HepG2 (cell line): Measurements from ENCODE around the gene STRIP1. TPM values are rescaled to one million over a fixed set of nuclear protein-coding genes. Genes with fewer than 3 reads are reported as not detected.

ENCODE experiments used
- ATAC-seq: fragments of 200-7000 bp; cut with Tn5 transposase; 3 replicates; pipeline ENCODE4 v1.9.1; 2020; ENCODE audit warnings: mild to moderate bottlenecking, moderate library complexity
- BruUV-seq: library from RNA; stranded (reverse); fragments of 400-500 nt; replicated peaks from 2 replicates; lab custom pipeline; 2021; lab: Mats Ljungman, UMichigan
- CTCF ChIA-PET: fragments of 300-600 bp; formaldehyde crosslinking; extraction: SDS; loops from one replicate; lab custom pipeline; 2021; ENCODE audit warnings: low total read pairs, inconsistent platforms, low intra/inter-chr PET ratio; lab: Yijun Ruan, JAX
- POLR2A ChIA-PET: fragments of 350-600 bp; sonication (Branson Sonifier 250); formaldehyde crosslinking; loops from one replicate; lab custom pipeline; 2020; ENCODE audit warnings: antibody characterized with exemption, inconsistent platforms; lab: Yijun Ruan, JAX
- DNase-seq: peaks from one replicate; pipeline ENCODE4 v3.0.0-alpha.2; 2015; ENCODE audit warnings: low spot score
- FAIRE-seq: peaks from 3 replicates; lab custom pipeline; 2011; peaks lifted over from hg19 to GRCh38; lab: Jason Lieb, UNC
- H2AFZ ChIP-seq: one replicate; pipeline ENCODE4 v1.6.1; 2011; ENCODE audit warnings: low read length, inconsistent platforms
- H3K27ac ChIP-seq: fragments of 300-600 bp; 3 replicates; pipeline ENCODE4 v1.8.0; 2011; ENCODE audit warnings: mixed run types, mild to moderate bottlenecking, mixed read lengths, low read length, inconsistent platforms; ENCODE audit not compliant: insufficient read depth; ENCODE audit errors: extremely low read length
- H3K27me3 ChIP-seq, 2 experiments: fragments of 200-600 bp in 1 of 2; 2 replicates in 1 of 2; 3 replicates in 1 of 2; pipeline versions ENCODE4 v1.6.0 to v1.8.0; 2011; ENCODE audit warnings: low read length in 2 of 2, mild to moderate bottlenecking in 2 of 2, moderate library complexity in 2 of 2, inconsistent platforms in 1 of 2; ENCODE audit not compliant: insufficient read depth in 2 of 2, control insufficient read depth in 1 of 2
- H3K36me3 ChIP-seq, 2 experiments: fragments of 200-600 bp in 1 of 2; replicated peaks in 1 of 2; 2 replicates in 1 of 2; 3 replicates in 1 of 2; pipeline versions ENCODE4 v1.5.1 to v1.8.0; 2011; ENCODE audit warnings: low read length in 2 of 2, inconsistent platforms in 1 of 2; ENCODE audit not compliant: insufficient read depth in 2 of 2, control insufficient read depth in 1 of 2
- H3K4me1 ChIP-seq: 2 replicates; pipeline ENCODE4 v1.5.1; 2012; ENCODE audit warnings: low read length, inconsistent platforms; ENCODE audit not compliant: insufficient read depth
- H3K4me2 ChIP-seq: 2 replicates; pipeline ENCODE4 v1.6.0; 2011; ENCODE audit warnings: low read depth, low read length, inconsistent platforms
- H3K4me3 ChIP-seq, 3 experiments: fragments of 200-600 bp in 1 of 3; sonication (generic), shearing (Covaris generic) in 1 of 3; replicated peaks in 1 of 3; 2 replicates each; pipeline ENCODE4 v1.5.1; 2011 to 2016; ENCODE audit warnings: low read length in 3 of 3, inconsistent platforms in 2 of 3, low read depth in 2 of 3, mild to moderate bottlenecking in 2 of 3, control low read depth in 1 of 3, mixed read lengths in 1 of 3; ENCODE audit not compliant: insufficient read depth in 1 of 3
- H3K79me2 ChIP-seq: one replicate; pipeline ENCODE4 v1.6.1; 2011; ENCODE audit warnings: low read length, inconsistent platforms; ENCODE audit not compliant: insufficient read depth
- H3K9ac ChIP-seq: 2 replicates; pipeline ENCODE4 v1.6.0; 2011; ENCODE audit warnings: mild to moderate bottlenecking, low read depth, low read length, inconsistent platforms; ENCODE audit not compliant: insufficient read depth
- H3K9me3 ChIP-seq: 2 replicates; pipeline ENCODE4 v1.5.1; 2012; ENCODE audit warnings: mild to moderate bottlenecking, low read length
- H4K20me1 ChIP-seq: 2 replicates; pipeline ENCODE4 v1.6.0; 2011; ENCODE audit warnings: inconsistent platforms, mild to moderate bottlenecking, low read length, moderate library complexity; ENCODE audit not compliant: insufficient read depth
- FOXC1 ChIP-seq: sonication (generic); formaldehyde crosslinking; IDR thresholded peaks from 2 replicates; pipeline ENCODE4 v1.8.0; 2022; ENCODE audit warnings: mild to moderate bottlenecking, missing genetic modification reagents, borderline replicate concordance
- HES4 ChIP-seq: sonication (generic); formaldehyde crosslinking; IDR thresholded peaks from 2 replicates; pipeline ENCODE4 v1.9.0; 2021; ENCODE audit warnings: mild to moderate bottlenecking, missing genetic modification reagents, borderline replicate concordance
- KDM1A ChIP-seq: IDR thresholded peaks from 2 replicates; pipeline ENCODE4 v1.6.1; 2016; ENCODE audit warnings: missing compliant biosample characterization
- MAFG ChIP-seq: sonication (generic); formaldehyde crosslinking; IDR thresholded peaks from 2 replicates; pipeline ENCODE4 v1.5.1; 2020; ENCODE audit warnings: mild to moderate bottlenecking, missing genetic modification reagents
- SCMH1 ChIP-seq: sonication (generic); formaldehyde crosslinking; IDR thresholded peaks from 2 replicates; pipeline ENCODE4 v1.9.0; 2021; ENCODE audit warnings: missing genetic modification reagents, mild to moderate bottlenecking, borderline replicate concordance
- TAF15 ChIP-seq: fragments of 200-400 bp; formaldehyde crosslinking; IDR thresholded peaks from one replicate; pipeline ENCODE4 v1.6.1; 2018; ENCODE audit warnings: mild to moderate bottlenecking, low read depth, low read length; ENCODE audit not compliant: poor library complexity, severe bottlenecking
- ZFP36L2 ChIP-seq: sonication (generic); formaldehyde crosslinking; IDR thresholded peaks from 2 replicates; pipeline ENCODE4 v1.4.0; 2020; ENCODE audit warnings: missing genetic modification reagents
- ZNF354B ChIP-seq: sonication (generic); formaldehyde crosslinking; IDR thresholded peaks from 2 replicates; pipeline ENCODE4 v1.8.0; 2022; ENCODE audit warnings: mild to moderate bottlenecking, missing genetic modification reagents
- ZNF598 ChIP-seq: sonication (generic); formaldehyde crosslinking; IDR thresholded peaks from 2 replicates; pipeline ENCODE4 v1.5.1; 2020; ENCODE audit warnings: mild to moderate bottlenecking, missing genetic modification reagents, borderline replicate concordance
- ZNF644 ChIP-seq: IDR thresholded peaks from 2 replicates; pipeline ENCODE4 v1.6.1; 2016; ENCODE audit warnings: low read depth
- ZNF720 ChIP-seq: sonication (generic); formaldehyde crosslinking; IDR thresholded peaks from 2 replicates; pipeline ENCODE4 v1.4.0; 2020; ENCODE audit warnings: missing genetic modification reagents
- ZNF883 ChIP-seq: sonication (generic); formaldehyde crosslinking; IDR thresholded peaks from 2 replicates; pipeline ENCODE4 v1.5.1; 2020; ENCODE audit warnings: mild to moderate bottlenecking, missing genetic modification reagents; ENCODE audit errors: not compliant biosample characterization
- WGBS: methylation state at CpG from one replicate; pipeline ENCODE4 v1.1.6; 2017; ENCODE audit warnings: low lambda C conversion rate; 5-methylcytosine and 5-hydroxymethylcytosine counted together
- in situ Hi-C: cut with HindIII; loops from 2 replicates; pipeline ENCODE4 v1.10.0; 2017; ENCODE audit warnings: low pct_unique_long_range_greater_than_20kb; ENCODE audit not compliant: extremely low pct_ligation_motif_present
- intact Hi-C: fragments of 100-400 bp; cut with micrococcal nuclease; formaldehyde crosslinking; loops from one replicate; pipeline ENCODE4 v1.10.0; 2022; ENCODE audit not compliant: unreplicated experiment
- polyA plus RNA-seq, 8 experiments: library from polyadenylated mRNA; depleted of rRNA in 3 of 8; stranded (reverse) in 7 of 8; unstranded in 1 of 8; fragments of >200 nt; fragmentation: Illumina TruSeq in 4 of 8; extraction: Trizol in 4 of 8; gene quantifications; 2 replicates each; pipeline versions ENCODE4 v1.2.1 to v1.2.3, GENCODE V29; 2011 to 2016; ENCODE audit warnings: low read depth in 4 of 8, missing spikeins in 1 of 8, mixed read lengths in 1 of 8; ENCODE audit not compliant: insufficient read depth in 1 of 8
- total RNA-seq, 5 experiments: library from RNA; depleted of rRNA; stranded (reverse); fragments of >200 nt; fragmentation: Illumina TruSeq; extraction: Trizol; gene quantifications; 2 replicates each; pipeline ENCODE4 v1.2.3, GENCODE V29; 2016; ENCODE audit warnings: low read depth in 1 of 5
- TF ChIP-seq, protein P1 (sequence below): IDR thresholded peaks from 2 replicates; pipeline ENCODE4 v1.6.1; 2012; ENCODE audit warnings: low read depth, low read length, improper control_type of control experiment
- TF ChIP-seq, protein P2 (sequence below): sonication (generic); formaldehyde crosslinking; conservative IDR thresholded peaks from 2 replicates; pipeline ENCODE4 v1.4.0; 2020; ENCODE audit warnings: mild to moderate bottlenecking, missing genetic modification reagents, moderate library complexity
- TF ChIP-seq, protein P3 (sequence below): fragments of 450-650 bp; IDR thresholded peaks from 2 replicates; pipeline ENCODE4 v1.6.1; 2016
- TF ChIP-seq, protein P4 (sequence below): sonication (generic); formaldehyde crosslinking; conservative IDR thresholded peaks from 2 replicates; pipeline ENCODE4 v1.8.0; 2022; ENCODE audit warnings: missing genetic modification reagents

The STRIP1 gene
- total and polyA plus RNA-seq, 2 of the 13 experiments (the other 11 are each of a cell fraction or from before 2014, with no cell fraction given), result 20.9 to 27.9 TPM

DNA sequence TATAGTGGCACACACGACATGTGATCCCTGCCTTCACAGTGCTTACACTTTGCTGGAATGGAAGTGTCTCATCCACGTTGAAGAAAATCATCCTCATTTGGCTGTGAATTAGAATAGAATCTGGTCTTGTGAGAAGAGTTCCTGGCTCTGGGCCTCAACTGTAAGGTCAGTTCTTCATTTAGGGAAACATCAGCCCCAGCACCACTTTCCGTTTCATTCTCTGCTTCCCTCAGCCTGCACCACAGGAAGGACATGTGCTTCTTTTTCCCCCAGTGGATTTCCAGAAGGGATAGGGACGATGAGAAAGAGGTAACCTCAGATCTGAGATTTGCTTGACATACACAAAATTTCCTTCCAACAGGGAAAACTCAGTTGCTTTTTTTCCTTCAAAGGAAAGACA lies 39.7 kb downstream of the STRIP1 start:
- BruUV-seq, result no TSS peak
- intact Hi-C loops (no loop called here), in situ Hi-C loops (no loop called here)
- Histone ChIP-seq H2AFZ (no peak overlapping the region), H3K4me1 (no peaks in the 10 kb centered on the region), H4K20me1 (no peaks in the 10 kb centered on the region), H3K27ac (no peak overlapping the region), H3K4me3 (no peak overlapping the region), H3K79me2 (no peaks in the 10 kb centered on the region), H3K9me3 (no peaks in the 10 kb centered on the region), H3K4me2 (no peak overlapping the region), H3K36me3 (no peaks in the 10 kb centered on the region), H3K27me3 (peaks cover 6 to 28% of the 10 kb centered on the region in 2 experiments; a peak in 4 of 5 replicates), H3K9ac (no peak overlapping the region)
- DNase-seq (no peak), ATAC-seq (no peak), FAIRE-seq (no peak)
- POLR2A ChIA-PET, result no interaction called here
- CTCF ChIA-PET, result no interaction called here
- WGBS, result 17% methylated on average over 4 of the region's 4 CpGs
- TF ChIP-seq ZNF354B (no peak), ZFP36L2 (no peak), HES4 (CRISPR knock-in tag) (no peak), ZNF883 (no peak), MAFG (no peak), SCMH1 (CRISPR knock-in tag) (no peak), KDM1A (CRISPR knock-in tag) (no peak), ZNF720 (CRISPR knock-in tag) (no peak), TAF15 (no peak), FOXC1 (CRISPR knock-in tag) (no peak), ZNF644 (no peak), ZNF598 (CRISPR knock-in tag) (no peak)
- TF ChIP-seq, protein P1, sequence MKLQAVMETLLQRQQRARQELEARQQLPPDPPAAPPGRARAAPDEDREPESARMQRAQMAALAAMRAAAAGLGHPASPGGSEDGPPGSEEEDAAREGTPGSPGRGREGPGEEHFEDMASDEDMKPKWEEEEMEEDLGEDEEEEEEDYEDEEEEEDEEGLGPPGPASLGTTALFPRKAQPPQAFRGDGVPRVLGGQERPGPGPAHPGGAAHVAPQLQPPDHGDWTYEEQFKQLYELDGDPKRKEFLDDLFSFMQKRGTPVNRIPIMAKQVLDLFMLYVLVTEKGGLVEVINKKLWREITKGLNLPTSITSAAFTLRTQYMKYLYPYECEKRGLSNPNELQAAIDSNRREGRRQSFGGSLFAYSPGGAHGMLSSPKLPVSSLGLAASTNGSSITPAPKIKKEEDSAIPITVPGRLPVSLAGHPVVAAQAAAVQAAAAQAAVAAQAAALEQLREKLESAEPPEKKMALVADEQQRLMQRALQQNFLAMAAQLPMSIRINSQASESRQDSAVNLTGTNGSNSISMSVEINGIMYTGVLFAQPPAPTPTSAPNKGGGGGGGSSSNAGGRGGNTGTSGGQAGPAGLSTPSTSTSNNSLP, result no peak
- TF ChIP-seq, protein P2, sequence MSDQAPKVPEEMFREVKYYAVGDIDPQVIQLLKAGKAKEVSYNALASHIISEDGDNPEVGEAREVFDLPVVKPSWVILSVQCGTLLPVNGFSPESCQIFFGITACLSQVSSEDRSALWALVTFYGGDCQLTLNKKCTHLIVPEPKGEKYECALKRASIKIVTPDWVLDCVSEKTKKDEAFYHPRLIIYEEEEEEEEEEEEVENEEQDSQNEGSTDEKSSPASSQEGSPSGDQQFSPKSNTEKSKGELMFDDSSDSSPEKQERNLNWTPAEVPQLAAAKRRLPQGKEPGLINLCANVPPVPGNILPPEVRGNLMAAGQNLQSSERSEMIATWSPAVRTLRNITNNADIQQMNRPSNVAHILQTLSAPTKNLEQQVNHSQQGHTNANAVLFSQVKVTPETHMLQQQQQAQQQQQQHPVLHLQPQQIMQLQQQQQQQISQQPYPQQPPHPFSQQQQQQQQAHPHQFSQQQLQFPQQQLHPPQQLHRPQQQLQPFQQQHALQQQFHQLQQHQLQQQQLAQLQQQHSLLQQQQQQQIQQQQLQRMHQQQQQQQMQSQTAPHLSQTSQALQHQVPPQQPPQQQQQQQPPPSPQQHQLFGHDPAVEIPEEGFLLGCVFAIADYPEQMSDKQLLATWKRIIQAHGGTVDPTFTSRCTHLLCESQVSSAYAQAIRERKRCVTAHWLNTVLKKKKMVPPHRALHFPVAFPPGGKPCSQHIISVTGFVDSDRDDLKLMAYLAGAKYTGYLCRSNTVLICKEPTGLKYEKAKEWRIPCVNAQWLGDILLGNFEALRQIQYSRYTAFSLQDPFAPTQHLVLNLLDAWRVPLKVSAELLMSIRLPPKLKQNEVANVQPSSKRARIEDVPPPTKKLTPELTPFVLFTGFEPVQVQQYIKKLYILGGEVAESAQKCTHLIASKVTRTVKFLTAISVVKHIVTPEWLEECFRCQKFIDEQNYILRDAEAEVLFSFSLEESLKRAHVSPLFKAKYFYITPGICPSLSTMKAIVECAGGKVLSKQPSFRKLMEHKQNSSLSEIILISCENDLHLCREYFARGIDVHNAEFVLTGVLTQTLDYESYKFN (CRISPR knock-in tag), result no peak
- TF ChIP-seq, protein P3, sequence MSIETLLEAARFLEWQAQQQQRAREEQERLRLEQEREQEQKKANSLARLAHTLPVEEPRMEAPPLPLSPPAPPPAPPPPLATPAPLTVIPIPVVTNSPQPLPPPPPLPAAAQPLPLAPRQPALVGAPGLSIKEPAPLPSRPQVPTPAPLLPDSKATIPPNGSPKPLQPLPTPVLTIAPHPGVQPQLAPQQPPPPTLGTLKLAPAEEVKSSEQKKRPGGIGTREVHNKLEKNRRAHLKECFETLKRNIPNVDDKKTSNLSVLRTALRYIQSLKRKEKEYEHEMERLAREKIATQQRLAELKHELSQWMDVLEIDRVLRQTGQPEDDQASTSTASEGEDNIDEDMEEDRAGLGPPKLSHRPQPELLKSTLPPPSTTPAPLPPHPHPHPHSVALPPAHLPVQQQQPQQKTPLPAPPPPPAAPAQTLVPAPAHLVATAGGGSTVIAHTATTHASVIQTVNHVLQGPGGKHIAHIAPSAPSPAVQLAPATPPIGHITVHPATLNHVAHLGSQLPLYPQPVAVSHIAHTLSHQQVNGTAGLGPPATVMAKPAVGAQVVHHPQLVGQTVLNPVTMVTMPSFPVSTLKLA, result no peak
- TF ChIP-seq, protein P4, sequence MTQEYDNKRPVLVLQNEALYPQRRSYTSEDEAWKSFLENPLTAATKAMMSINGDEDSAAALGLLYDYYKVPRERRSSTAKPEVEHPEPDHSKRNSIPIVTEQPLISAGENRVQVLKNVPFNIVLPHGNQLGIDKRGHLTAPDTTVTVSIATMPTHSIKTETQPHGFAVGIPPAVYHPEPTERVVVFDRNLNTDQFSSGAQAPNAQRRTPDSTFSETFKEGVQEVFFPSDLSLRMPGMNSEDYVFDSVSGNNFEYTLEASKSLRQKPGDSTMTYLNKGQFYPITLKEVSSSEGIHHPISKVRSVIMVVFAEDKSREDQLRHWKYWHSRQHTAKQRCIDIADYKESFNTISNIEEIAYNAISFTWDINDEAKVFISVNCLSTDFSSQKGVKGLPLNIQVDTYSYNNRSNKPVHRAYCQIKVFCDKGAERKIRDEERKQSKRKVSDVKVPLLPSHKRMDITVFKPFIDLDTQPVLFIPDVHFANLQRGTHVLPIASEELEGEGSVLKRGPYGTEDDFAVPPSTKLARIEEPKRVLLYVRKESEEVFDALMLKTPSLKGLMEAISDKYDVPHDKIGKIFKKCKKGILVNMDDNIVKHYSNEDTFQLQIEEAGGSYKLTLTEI (CRISPR knock-in tag), result no peak
